ENCODE measurements around the gene SMU1.

SMU1 gene

GRCh38 chr9:33017283-33018041 is 59.0 kb downstream of the SMU1 start:
- Histone ChIP-seq H4K20me1 (ENCODE audit: insufficient read depth, low read length) (no peaks in the 10 kb centered on the region), H2AFZ (ENCODE audit: low read depth, low read length) (no peak overlapping the region), H3K79me2 (ENCODE audit: low read length) (peaks cover 28% of the 10 kb centered on the region), H3K9me3 (ENCODE audit: insufficient read depth, low read length) (no peaks in the 10 kb centered on the region), H3K4me3 (ENCODE audit: low read length) (no peak overlapping the region), H3K4me2 (ENCODE audit: low read length) (no peak overlapping the region), H3K4me1 (ENCODE audit: low read length) (peaks cover 7% of the 10 kb centered on the region), H3K27ac (ENCODE audit: low read length) (peak overlapping the region; percentile 8; the same call in 1 of the 2 replicates), H3K9ac (ENCODE audit: low read length) (no peak overlapping the region), H3K36me3 (replicated peaks; ENCODE audit: low read depth, low read length) (peaks cover 20% of the 10 kb centered on the region), H3K27me3 (ENCODE audit: low read depth, low read length) (no peaks in the 10 kb centered on the region)
- TF ChIP-seq CTCF (IDR thresholded peaks at IDR 0.05; ENCODE audit: low read depth, low read length), result no peak
- TF ChIP-seq EZH2phosphoT487 (IDR thresholded peaks at IDR 0.05; ENCODE audit: low read depth), result no peak

- Histone ChIP-seq H2AFZ (ENCODE audit: low read depth, low read length) (no peak overlapping the region), H3K79me2 (ENCODE audit: low read length) (peaks cover 3% of the 10 kb centered on the region), H3K36me3 (replicated peaks; ENCODE audit: low read depth, low read length) (peaks cover 13% of the 10 kb centered on the region), H3K4me2 (ENCODE audit: low read length) (no peak overlapping the region), H3K4me1 (ENCODE audit: low read length) (peaks cover 7% of the 10 kb centered on the region), H3K9me3 (ENCODE audit: insufficient read depth, low read length) (no peaks in the 10 kb centered on the region), H3K27me3 (ENCODE audit: low read depth, low read length) (no peaks in the 10 kb centered on the region), H4K20me1 (ENCODE audit: insufficient read depth, low read length) (no peaks in the 10 kb centered on the region), H3K27ac (ENCODE audit: low read length) (no peak overlapping the region), H3K9ac (ENCODE audit: low read length) (no peak overlapping the region), H3K4me3 (ENCODE audit: low read length) (no peak overlapping the region)
- TF ChIP-seq CTCF (IDR thresholded peaks at IDR 0.05; ENCODE audit: low read depth, low read length) (no peak), EZH2phosphoT487 (IDR thresholded peaks at IDR 0.05; ENCODE audit: low read depth) (no peak)
Observed at GRCh38 chr9:33014665-33015014, 61.8 kb downstream of the SMU1 start.

GRCh38 chr9:33013962-33014664 is 62.4 kb downstream of the SMU1 start:
- H3K27me3 ChIP-seq (ENCODE audit: low read depth, low read length), result no peaks in the 10 kb centered on the region
- H2AFZ ChIP-seq (ENCODE audit: low read depth, low read length), result no peak overlapping the region
- no peaks in the 10 kb centered on the region for H3K79me2 ChIP-seq (ENCODE audit: low read length)
- H3K36me3 ChIP-seq (replicated peaks; ENCODE audit: low read depth, low read length), result peaks cover 13% of the 10 kb centered on the region
- no peaks in the 10 kb centered on the region for H4K20me1 ChIP-seq (ENCODE audit: insufficient read depth, low read length)
- no peak overlapping the region for H3K4me3 ChIP-seq (ENCODE audit: low read length)
- no peak overlapping the region for H3K4me2 ChIP-seq (ENCODE audit: low read length)
- TF ChIP-seq EZH2phosphoT487 (IDR thresholded peaks at IDR 0.05; ENCODE audit: low read depth) (no peak), CTCF (IDR thresholded peaks at IDR 0.05; ENCODE audit: low read depth, low read length) (no peak)
- peaks cover 7% of the 10 kb centered on the region for H3K4me1 ChIP-seq (ENCODE audit: low read length)
- no peaks in the 10 kb centered on the region for H3K9me3 ChIP-seq (ENCODE audit: insufficient read depth, low read length)
- H3K27ac ChIP-seq (ENCODE audit: low read length), result no peak overlapping the region
- H3K9ac ChIP-seq (ENCODE audit: low read length), result no peak overlapping the region

- TF ChIP-seq EZH2phosphoT487 (IDR thresholded peaks at IDR 0.05; ENCODE audit: low read depth) (no peak), CTCF (IDR thresholded peaks at IDR 0.05; ENCODE audit: low read depth, low read length) (no peak)
- no peaks in the 10 kb centered on the region for H4K20me1 ChIP-seq (ENCODE audit: insufficient read depth, low read length)
Observed at GRCh38 chr9:33012328-33013069, 64.0 kb downstream of the SMU1 start.

More at GRCh38 chr9:33012328-33013069, 64.0 kb downstream of the SMU1 start:
- Histone ChIP-seq H3K4me1 (ENCODE audit: low read length) (peaks cover 4% of the 10 kb centered on the region), H3K9ac (ENCODE audit: low read length) (no peak overlapping the region), H3K9me3 (ENCODE audit: insufficient read depth, low read length) (no peaks in the 10 kb centered on the region), H3K4me3 (ENCODE audit: low read length) (no peak overlapping the region), H3K27ac (ENCODE audit: low read length) (no peak overlapping the region), H3K36me3 (replicated peaks; ENCODE audit: low read depth, low read length) (peaks cover 12% of the 10 kb centered on the region), H3K27me3 (ENCODE audit: low read depth, low read length) (no peaks in the 10 kb centered on the region), H3K79me2 (ENCODE audit: low read length) (no peaks in the 10 kb centered on the region), H2AFZ (ENCODE audit: low read depth, low read length) (no peak overlapping the region), H3K4me2 (ENCODE audit: low read length) (no peak overlapping the region)
